ENCODE results near the gene ROR2. TPM values are rescaled to one million over a fixed set of nuclear protein-coding genes. Genes with fewer than 3 reads are reported as not detected.
"Not testable (repeated sequence)": the region's sequence is repeated elsewhere in the genome, so short reads cannot be mapped to it uniquely, and the experiment has no call there.

ROR2 gene
- total and polyA plus RNA-seq, 2 donors, result 4.5 to 7.1 TPM

- H3K4me3 ChIP-seq (ENCODE audit: low read length in 2 of 2), result no peak overlapping the region
- no peaks in the 10 kb centered on the region for H3K4me1 ChIP-seq (ENCODE audit: control insufficient read depth in 2 of 2, insufficient read depth in 2 of 2, low read length in 2 of 2)
- no peaks in the 10 kb centered on the region for H3K36me3 ChIP-seq (ENCODE audit: control insufficient read depth in 2 of 2, insufficient read depth in 2 of 2, low read length in 1 of 2)
- H3K27ac ChIP-seq (ENCODE audit: low read depth in 1 of 2, low read length in 1 of 2), result no peak overlapping the region
- H3K27me3 ChIP-seq (ENCODE audit: control insufficient read depth in 2 of 2, insufficient read depth in 1 of 2, low read length in 1 of 2), result no peaks in the 10 kb centered on the region
- WGBS, result 98% methylated on average over 5 of the region's 5 CpGs
- no peak for DNase-seq (ENCODE audit: low read depth in 6 of 9, low spot score in 9 of 9)
- no peaks in the 10 kb centered on the region for H3K9me3 ChIP-seq (ENCODE audit: control insufficient read depth in 2 of 2, insufficient read depth in 1 of 2, low read length in 1 of 2)
These were observed 30.4 kb downstream of the ROR2 start for GRCh38 chr9:91919621-91920020.

DNA sequence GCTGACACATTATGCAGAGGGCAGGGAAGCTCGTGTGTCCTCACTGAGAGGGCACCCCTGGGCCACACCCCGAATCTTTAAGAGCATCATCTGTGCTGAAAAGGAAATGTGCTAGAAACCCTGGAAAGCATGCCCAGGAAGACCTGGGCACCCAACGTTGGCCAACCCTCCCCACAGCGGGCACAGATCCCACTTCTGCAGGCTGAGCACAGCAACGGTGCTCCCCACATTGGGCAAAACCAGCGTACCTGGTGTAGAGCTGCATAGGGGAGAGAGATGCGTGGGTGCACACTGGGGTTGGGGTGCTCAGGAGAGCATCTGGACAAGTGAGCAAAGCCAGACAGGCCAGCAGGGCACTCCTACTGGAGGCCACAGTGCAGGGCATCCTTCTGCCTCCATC lies 32.6 kb downstream of the ROR2 start:
- H3K4me1 ChIP-seq (ENCODE audit: control insufficient read depth in 2 of 2, insufficient read depth in 2 of 2, low read length in 2 of 2), result no peaks in the 10 kb centered on the region
- no peak overlapping the region for H3K27ac ChIP-seq (ENCODE audit: low read depth in 1 of 2, low read length in 1 of 2)
- 95% methylated on average over 7 of the region's 7 CpGs for WGBS
- no peaks in the 10 kb centered on the region for H3K9me3 ChIP-seq (ENCODE audit: control insufficient read depth in 2 of 2, insufficient read depth in 1 of 2, low read length in 1 of 2)
- no peak for DNase-seq (ENCODE audit: low read depth in 6 of 9, low spot score in 9 of 9)
- no peaks in the 10 kb centered on the region for H3K36me3 ChIP-seq (ENCODE audit: control insufficient read depth in 2 of 2, insufficient read depth in 2 of 2, low read length in 1 of 2)
- H3K4me3 ChIP-seq (ENCODE audit: low read length in 2 of 2), result no peak overlapping the region
- H3K27me3 ChIP-seq (ENCODE audit: control insufficient read depth in 2 of 2, insufficient read depth in 1 of 2, low read length in 1 of 2), result no peaks in the 10 kb centered on the region

DNA sequence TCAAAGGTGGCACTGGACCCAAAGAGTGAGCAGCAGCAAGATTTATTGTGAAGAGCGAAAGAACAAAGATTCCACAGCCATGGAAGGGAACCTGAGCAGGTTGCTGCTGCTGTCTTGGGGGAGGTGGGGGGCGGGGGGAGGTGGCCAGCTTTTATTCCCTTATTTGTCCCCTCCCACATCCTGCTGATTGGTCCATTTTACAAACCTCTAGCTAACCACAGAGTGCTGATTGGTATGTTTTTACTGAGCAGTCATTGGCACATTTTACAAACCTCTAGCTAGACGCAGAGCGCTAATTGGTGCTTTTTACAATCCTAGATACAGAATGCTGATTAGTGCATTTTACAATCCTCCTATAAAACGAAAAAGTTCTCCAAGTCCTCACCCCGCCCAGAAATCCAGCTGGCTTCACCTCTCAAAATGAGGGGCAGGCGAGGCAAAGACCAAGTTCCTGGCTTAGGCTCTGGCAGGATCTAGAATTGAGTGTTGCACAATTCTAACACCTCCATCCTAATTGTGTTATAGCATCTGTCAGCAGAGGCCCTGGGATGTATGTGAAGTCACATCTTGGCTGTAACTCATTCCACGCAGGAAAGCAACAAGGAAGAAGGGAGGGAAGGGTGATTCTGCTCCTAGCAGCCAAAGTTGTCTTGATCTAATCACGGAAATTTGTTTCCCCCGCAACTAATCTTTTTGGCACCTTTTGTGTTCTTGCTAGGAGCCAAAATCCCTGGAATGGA lies 34.3 kb downstream of the ROR2 start:
- no peaks in the 10 kb centered on the region for H3K9me3 ChIP-seq (ENCODE audit: control insufficient read depth in 2 of 2, insufficient read depth in 1 of 2, low read length in 1 of 2)
- H3K4me3 ChIP-seq (ENCODE audit: low read length in 2 of 2), result no peak overlapping the region
- 85% methylated on average over 10 of the region's 10 CpGs for WGBS
- no peaks in the 10 kb centered on the region for H3K27me3 ChIP-seq (ENCODE audit: control insufficient read depth in 2 of 2, insufficient read depth in 1 of 2, low read length in 1 of 2)
- no peak for DNase-seq (ENCODE audit: low read depth in 6 of 9, low spot score in 9 of 9)
- H3K27ac ChIP-seq (ENCODE audit: low read depth in 1 of 2, low read length in 1 of 2), result no peak overlapping the region
- H3K36me3 ChIP-seq (ENCODE audit: control insufficient read depth in 2 of 2, insufficient read depth in 2 of 2, low read length in 1 of 2), result no peaks in the 10 kb centered on the region
- H3K4me1 ChIP-seq (ENCODE audit: control insufficient read depth in 2 of 2, insufficient read depth in 2 of 2, low read length in 2 of 2), result no peaks in the 10 kb centered on the region

- Histone ChIP-seq H3K27me3 (ENCODE audit: control insufficient read depth in 2 of 2, insufficient read depth in 1 of 2, low read length in 1 of 2) (no peaks in the 10 kb centered on the region), H3K36me3 (ENCODE audit: control insufficient read depth in 2 of 2, insufficient read depth in 2 of 2, low read length in 1 of 2) (no peaks in the 10 kb centered on the region), H3K9me3 (ENCODE audit: control insufficient read depth in 2 of 2, insufficient read depth in 1 of 2, low read length in 1 of 2) (no peaks in the 10 kb centered on the region), H3K27ac (ENCODE audit: low read depth in 1 of 2, low read length in 1 of 2) (no peak overlapping the region), H3K4me3 (ENCODE audit: low read length in 2 of 2) (no peak overlapping the region), H3K4me1 (ENCODE audit: control insufficient read depth in 2 of 2, insufficient read depth in 2 of 2, low read length in 2 of 2) (no peaks in the 10 kb centered on the region)
- no peak for DNase-seq (ENCODE audit: low read depth in 6 of 9, low spot score in 9 of 9)
- 98% methylated on average over 9 of the region's 9 CpGs for WGBS
These were observed 35.1 kb downstream of the ROR2 start for GRCh38 chr9:91914937-91915336.

DNA sequence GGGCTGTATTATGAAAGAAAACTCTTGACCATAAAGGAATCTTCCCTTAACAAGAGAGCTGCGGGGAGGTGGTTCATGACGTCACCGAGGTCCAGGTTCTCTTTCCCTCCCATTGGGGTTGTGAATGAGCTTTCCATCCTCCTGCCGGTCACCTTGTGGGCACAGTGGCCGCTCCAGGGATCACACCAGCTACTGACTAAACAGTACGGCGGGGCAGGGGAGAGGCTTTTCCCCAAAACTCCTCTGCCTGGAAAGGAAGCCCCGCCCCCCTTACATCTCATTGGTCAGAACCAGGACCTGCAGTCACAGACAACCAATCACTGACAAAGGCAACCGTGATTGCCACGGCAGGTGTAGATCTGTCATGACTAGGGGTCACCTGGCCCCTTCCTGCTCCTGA lies 35.6 kb downstream of the ROR2 start:
- Histone ChIP-seq H3K27me3 (ENCODE audit: control insufficient read depth in 2 of 2, insufficient read depth in 1 of 2, low read length in 1 of 2) (no peaks in the 10 kb centered on the region), H3K4me1 (ENCODE audit: control insufficient read depth in 2 of 2, insufficient read depth in 2 of 2, low read length in 2 of 2) (no peaks in the 10 kb centered on the region), H3K27ac (ENCODE audit: low read depth in 1 of 2, low read length in 1 of 2) (no peak overlapping the region), H3K9me3 (ENCODE audit: control insufficient read depth in 2 of 2, insufficient read depth in 1 of 2, low read length in 1 of 2) (no peaks in the 10 kb centered on the region), H3K4me3 (ENCODE audit: low read length in 2 of 2) (no peak overlapping the region), H3K36me3 (ENCODE audit: control insufficient read depth in 2 of 2, insufficient read depth in 2 of 2, low read length in 1 of 2) (no peaks in the 10 kb centered on the region)
- 97% methylated on average over 10 of the region's 10 CpGs for WGBS
- no peak for DNase-seq (ENCODE audit: low read depth in 6 of 9, low spot score in 9 of 9)

DNA sequence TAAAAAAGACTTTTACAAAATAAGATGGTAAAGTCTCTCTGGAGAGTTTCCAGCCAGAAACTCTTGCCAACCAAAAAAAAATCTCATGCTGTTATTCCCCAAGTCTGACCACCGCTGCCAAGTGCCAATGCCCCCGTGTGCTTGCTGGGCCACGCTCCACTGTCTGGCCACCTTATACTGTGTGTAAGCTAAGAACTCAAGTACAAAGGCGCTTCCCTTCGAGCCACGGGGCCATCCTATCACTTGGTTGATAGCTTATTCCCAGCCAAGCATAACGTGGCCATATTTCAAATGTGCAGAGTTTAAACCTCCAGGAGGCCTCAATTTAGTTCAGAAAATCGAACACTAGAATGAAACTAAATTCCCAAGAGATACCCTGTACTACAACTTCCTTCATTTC lies 36.0 kb downstream of the ROR2 start:
- 91% methylated on average over 8 of the region's 8 CpGs for WGBS
- no peak overlapping the region for H3K4me3 ChIP-seq (ENCODE audit: low read length in 2 of 2)
- DNase-seq (ENCODE audit: low read depth in 6 of 9, low spot score in 9 of 9), result no peak

GRCh38 chr9:91913096-91913495 lies 36.9 kb downstream of the ROR2 start:
- no peak for DNase-seq (ENCODE audit: low read depth in 6 of 9, low spot score in 9 of 9)
- Histone ChIP-seq H3K36me3 (ENCODE audit: control insufficient read depth in 2 of 2, insufficient read depth in 2 of 2, low read length in 1 of 2) (no peaks in the 10 kb centered on the region), H3K9me3 (ENCODE audit: control insufficient read depth in 2 of 2, insufficient read depth in 1 of 2, low read length in 1 of 2) (no peaks in the 10 kb centered on the region), H3K27me3 (ENCODE audit: control insufficient read depth in 2 of 2, insufficient read depth in 1 of 2, low read length in 1 of 2) (no peaks in the 10 kb centered on the region), H3K4me1 (ENCODE audit: control insufficient read depth in 2 of 2, insufficient read depth in 2 of 2, low read length in 2 of 2) (no peaks in the 10 kb centered on the region), H3K4me3 (ENCODE audit: low read length in 2 of 2) (no peak overlapping the region), H3K27ac (ENCODE audit: low read depth in 1 of 2, low read length in 1 of 2) (no peak overlapping the region)
- 93% methylated on average over 2 of the region's 2 CpGs for WGBS

More for the DNA sequence above, 36.0 kb downstream of the ROR2 start:
- H3K36me3 ChIP-seq (ENCODE audit: control insufficient read depth in 2 of 2, insufficient read depth in 2 of 2, low read length in 1 of 2), result no peaks in the 10 kb centered on the region
- H3K9me3 ChIP-seq (ENCODE audit: control insufficient read depth in 2 of 2, insufficient read depth in 1 of 2, low read length in 1 of 2), result no peaks in the 10 kb centered on the region
- H3K27me3 ChIP-seq (ENCODE audit: control insufficient read depth in 2 of 2, insufficient read depth in 1 of 2, low read length in 1 of 2), result no peaks in the 10 kb centered on the region
- no peaks in the 10 kb centered on the region for H3K4me1 ChIP-seq (ENCODE audit: control insufficient read depth in 2 of 2, insufficient read depth in 2 of 2, low read length in 2 of 2)
- no peak overlapping the region for H3K27ac ChIP-seq (ENCODE audit: low read depth in 1 of 2, low read length in 1 of 2)

- DNase-seq (ENCODE audit: low read depth in 6 of 9, low spot score in 9 of 9), result no peak
- Histone ChIP-seq H3K27ac (ENCODE audit: low read depth in 1 of 2, low read length in 1 of 2) (no peak overlapping the region), H3K4me1 (ENCODE audit: control insufficient read depth in 2 of 2, insufficient read depth in 2 of 2, low read length in 2 of 2) (peaks cover 0 to 3% of the 10 kb centered on the region in 2 donors), H3K4me3 (ENCODE audit: low read length in 2 of 2) (no peak overlapping the region), H3K36me3 (ENCODE audit: control insufficient read depth in 2 of 2, insufficient read depth in 2 of 2, low read length in 1 of 2) (no peaks in the 10 kb centered on the region), H3K27me3 (ENCODE audit: control insufficient read depth in 2 of 2, insufficient read depth in 1 of 2, low read length in 1 of 2) (no peaks in the 10 kb centered on the region), H3K9me3 (ENCODE audit: control insufficient read depth in 2 of 2, insufficient read depth in 1 of 2, low read length in 1 of 2) (no peaks in the 10 kb centered on the region)
- 61% methylated on average over 2 of the region's 2 CpGs for WGBS
These were observed 38.4 kb downstream of the ROR2 start for GRCh38 chr9:91911657-91912056.

DNA sequence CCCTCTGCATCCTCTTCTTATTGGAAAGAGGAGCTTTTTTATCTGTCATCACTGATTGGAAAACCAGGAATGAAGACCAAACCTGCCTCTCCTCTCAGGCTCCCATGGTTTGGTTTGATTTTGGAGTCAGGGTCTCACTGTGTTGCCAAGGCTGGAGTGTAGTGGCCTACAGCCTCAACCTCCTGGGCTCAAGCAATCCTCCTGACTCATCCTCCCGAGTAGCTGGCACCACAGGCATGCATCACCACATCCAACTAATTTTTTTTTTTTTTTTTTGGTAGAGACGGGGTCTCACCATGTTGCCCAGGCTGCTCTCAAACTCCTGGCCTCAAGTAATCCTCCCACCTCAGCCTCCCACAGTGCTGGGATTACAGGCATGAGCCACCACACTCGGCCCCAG lies 40.8 kb downstream of the ROR2 start:
- H3K4me1 ChIP-seq (ENCODE audit: control insufficient read depth in 2 of 2, insufficient read depth in 2 of 2, low read length in 2 of 2), result peaks cover 0 to 11% of the 10 kb centered on the region in 2 donors
- WGBS, result 97% methylated on average over 3 of the region's 3 CpGs

More for the DNA sequence above, 40.8 kb downstream of the ROR2 start:
- H3K36me3 ChIP-seq (ENCODE audit: control insufficient read depth in 2 of 2, insufficient read depth in 2 of 2, low read length in 1 of 2); H3K27me3 ChIP-seq (ENCODE audit: control insufficient read depth in 2 of 2, insufficient read depth in 1 of 2, low read length in 1 of 2); H3K4me3 ChIP-seq (ENCODE audit: low read length in 2 of 2); DNase-seq (ENCODE audit: low read depth in 6 of 9, low spot score in 9 of 9); H3K9me3 ChIP-seq (ENCODE audit: control insufficient read depth in 2 of 2, insufficient read depth in 1 of 2, low read length in 1 of 2); H3K27ac ChIP-seq (ENCODE audit: low read depth in 1 of 2, low read length in 1 of 2): not testable (repeated sequence)
